Skin of body (tissue), 2 donors: Measurements from ENCODE around the gene MEGF11. TPM values are rescaled to one million over a fixed set of nuclear protein-coding genes. Genes with fewer than 3 reads are reported as not detected.

Source experiments
- DNase-seq: peaks from one replicate; lab custom pipeline; 2025; lab: John Stamatoyannopoulos, UW
- total RNA-seq: library from RNA; depleted of rRNA; stranded (reverse); fragments of >200 nt; gene quantifications from one replicate; pipeline ENCODE4 v1.2.3, GENCODE V29; 2014

The MEGF11 gene
- 0.30 TPM for total RNA-seq

DNA sequence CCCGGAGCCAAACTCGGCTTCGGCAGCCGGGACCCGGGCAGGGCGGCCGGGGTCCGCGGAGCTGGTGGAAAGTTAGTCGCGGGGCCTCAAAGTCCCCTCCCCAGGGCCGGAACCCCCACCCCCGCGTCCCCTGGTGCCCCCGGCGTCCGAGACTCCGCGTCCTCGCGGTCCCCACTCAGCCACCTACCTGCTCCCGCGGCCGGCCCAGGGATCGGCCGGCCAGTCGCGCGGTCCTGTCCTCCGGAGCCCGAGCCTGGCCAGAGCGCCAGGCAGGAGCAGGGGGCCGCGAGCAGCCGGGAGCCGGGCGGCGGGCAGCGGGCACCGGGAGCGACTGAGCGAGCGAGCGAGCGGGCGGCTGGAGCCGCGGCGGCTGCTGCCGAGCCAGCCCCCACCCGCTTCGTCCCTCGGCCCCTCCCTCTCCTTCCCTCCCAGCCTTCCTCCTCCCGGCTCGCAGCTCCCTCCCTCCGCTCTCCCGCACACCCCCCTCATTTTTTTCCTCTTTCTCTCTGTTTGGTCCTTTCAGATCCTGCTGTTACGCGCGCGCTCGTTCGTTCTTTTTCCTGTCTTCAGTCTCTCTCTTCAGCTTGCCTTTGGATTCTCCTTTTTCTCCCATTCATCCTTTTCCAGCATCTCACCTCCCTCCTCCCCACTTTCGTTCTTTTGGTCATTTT, at the start of gene MEGF11:
MEGF11 (minus strand) TSS at position 333 of the 671 bp plus-strand sequence. CDS start 125,347 bp downstream, outside the sequence.
- DNase-seq = no peak

DNA sequence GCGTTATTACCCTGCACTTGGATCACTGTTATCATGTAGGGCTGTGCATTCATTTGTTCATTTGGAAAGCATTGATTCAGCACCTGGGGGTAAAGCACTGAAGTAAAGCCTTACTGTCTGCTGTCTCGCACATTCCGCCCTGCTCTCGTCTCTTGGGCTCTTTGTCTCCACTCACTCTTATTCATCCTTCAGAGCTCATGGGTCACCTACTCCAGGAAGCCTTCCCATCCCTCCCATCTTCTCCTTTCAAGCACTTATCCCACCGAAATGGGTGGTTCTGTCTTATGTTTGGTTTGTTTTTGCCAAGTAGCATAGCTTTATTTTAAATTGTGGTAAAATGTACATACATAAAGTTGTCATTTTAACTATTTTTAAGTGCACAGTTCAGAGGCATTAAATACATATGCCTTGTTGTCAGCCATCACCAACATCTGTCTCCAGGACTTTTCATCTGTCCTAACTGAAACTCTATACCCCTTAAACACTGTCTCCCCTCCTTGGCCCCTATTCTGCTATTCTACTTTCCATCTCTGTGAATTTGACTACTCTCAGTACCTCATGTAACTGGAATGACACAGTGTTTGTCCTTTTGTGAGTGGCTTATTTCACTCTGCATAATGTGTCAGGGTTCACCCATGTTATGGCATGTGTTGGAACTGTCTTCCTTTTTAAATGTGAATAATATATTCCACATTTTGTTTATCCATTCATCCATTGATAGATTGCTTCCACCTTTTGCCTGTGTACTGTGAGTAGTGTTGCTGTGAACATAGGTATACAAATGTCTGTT, 49.1 kb upstream of the MEGF11 start:
- DNase-seq = peak; percentile 10

DNA sequence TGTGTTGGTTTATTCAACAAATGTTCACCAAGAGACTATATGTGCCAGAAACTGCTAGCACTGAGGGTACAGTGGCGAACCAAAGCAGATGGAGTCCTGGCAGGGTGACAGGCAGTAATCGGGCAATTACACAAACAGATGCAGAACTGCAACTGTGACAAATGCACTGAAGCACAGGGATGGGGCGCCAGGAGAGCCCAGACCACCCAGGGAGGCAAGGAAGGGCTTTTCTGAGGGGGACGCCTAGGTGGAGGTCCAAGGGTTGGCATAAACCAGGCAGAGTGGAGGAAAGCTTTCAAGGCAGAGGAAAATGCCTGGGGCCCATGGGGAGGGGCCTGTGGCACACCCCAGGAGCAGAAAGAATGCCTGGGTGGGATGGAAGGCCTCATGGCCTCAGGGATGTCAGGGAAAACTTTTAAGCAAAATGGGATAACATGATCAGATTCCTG, 45.3 kb upstream of the MEGF11 start:
- peak; percentile 66 for DNase-seq

DNA sequence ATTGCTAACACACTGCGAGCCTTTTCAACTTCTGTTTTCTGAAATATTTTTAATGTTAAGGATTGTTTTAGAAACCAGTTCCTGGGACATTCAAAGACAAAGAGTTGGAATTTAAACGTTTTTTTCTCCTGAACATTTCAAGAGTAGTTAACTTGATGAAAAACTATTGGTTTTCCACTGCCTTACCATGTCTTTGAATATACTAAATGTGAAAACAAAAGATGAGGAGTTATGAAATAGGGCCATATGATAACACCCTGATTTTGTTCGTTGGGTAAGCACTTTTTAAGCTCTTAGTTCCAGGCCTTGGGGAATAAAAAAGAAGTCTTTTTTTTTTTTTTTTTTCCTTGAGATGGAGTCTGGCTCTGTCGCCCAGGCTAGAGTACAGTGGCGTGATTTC, 42.6 kb upstream of the MEGF11 start:
- no peak for DNase-seq

DNA sequence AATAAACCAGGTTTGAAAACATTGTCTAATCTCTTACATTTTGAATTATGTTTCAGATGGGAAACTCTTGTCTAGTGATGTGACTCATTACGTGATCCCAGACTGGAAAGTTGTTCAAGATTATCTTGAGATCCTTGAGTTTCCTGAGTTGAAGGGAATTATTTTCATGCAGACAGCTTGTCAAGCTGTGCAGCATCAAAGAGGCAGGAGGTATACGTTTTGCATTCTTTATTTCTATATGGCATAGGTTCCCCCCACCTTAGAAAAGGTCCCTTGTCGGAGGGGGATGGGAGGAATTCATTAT, 41.3 kb upstream of the MEGF11 start:
- no peak for DNase-seq

DNA sequence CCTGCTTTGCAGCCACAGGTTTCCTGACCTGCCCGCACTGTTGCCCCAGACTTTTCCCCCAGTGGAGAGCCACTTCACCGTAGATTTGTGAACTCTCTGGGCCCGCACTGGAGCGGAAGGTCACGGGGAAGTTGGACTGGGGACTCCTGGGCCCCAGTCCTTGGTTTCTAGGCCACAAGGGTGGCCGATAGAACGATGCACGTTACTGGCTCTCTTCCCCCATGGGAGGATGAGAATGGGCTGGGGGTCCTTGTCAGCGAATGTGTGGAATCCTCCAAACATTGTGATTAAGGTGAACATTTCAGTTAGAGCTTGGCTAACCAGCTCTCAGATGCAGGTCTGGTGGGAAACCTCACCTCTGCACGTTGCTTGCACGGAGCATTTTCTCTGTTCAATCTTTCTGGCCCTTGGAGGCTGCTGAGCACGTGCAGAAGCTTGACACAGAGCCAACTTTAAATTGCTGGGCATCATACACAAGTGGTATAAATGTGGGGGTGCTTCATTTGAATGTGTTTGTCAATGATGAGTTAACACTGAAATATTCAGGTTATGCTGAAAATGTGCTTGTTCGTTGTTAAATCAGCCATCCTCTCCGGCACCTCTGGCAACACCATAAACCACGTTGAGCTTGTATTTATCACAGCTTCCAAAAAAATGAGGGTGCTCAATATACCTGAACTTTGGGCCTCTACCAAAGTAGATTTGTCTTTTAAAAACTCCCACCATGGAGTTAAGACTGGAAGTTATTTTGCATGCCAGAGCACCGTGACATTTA, 40.8 kb upstream of the MEGF11 start:
- peak; percentile 31 for DNase-seq

DNA sequence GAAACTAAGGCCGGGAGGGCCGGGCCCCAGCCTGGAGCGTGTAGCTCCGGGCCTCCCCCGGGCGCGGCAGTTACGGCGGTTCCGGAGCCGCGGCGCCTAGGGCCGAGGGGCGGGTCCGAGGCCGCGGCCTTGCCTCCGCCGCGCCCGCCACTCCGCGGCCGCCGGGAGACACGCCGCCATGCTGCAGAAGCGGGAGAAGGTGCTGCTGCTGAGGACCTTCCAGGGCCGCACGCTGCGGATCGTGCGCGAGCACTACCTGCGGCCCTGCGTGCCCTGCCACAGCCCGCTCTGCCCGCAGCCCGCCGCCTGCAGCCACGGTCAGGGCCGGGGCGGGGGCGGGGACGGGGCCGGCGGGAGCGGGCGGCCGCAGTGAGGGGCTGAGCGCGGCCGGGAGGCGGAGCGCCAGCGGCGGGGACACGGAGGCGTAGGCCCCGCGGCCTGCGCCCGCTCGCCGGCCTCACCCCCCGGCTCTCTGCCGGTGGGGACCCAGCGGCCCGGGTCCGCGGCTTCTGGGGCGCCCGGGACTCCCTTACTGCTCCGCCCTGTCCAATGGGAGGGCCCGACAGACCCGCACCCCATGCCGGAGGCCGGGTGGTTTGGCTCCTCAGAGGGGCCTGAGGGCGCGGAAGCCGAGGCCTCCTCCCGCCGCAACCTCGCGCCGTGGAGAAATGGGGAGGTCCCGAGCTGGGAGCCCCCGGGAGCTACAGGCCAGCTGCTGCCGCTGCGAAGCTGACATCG, 40.0 kb upstream of the MEGF11 start, which contains the start of gene DIS3L:
DIS3L (plus strand) TSS at position 150 of the 738 bp plus-strand sequence; CDS start at position 179, 29 bp downstream.
- peak; percentile 56 for DNase-seq

DNA sequence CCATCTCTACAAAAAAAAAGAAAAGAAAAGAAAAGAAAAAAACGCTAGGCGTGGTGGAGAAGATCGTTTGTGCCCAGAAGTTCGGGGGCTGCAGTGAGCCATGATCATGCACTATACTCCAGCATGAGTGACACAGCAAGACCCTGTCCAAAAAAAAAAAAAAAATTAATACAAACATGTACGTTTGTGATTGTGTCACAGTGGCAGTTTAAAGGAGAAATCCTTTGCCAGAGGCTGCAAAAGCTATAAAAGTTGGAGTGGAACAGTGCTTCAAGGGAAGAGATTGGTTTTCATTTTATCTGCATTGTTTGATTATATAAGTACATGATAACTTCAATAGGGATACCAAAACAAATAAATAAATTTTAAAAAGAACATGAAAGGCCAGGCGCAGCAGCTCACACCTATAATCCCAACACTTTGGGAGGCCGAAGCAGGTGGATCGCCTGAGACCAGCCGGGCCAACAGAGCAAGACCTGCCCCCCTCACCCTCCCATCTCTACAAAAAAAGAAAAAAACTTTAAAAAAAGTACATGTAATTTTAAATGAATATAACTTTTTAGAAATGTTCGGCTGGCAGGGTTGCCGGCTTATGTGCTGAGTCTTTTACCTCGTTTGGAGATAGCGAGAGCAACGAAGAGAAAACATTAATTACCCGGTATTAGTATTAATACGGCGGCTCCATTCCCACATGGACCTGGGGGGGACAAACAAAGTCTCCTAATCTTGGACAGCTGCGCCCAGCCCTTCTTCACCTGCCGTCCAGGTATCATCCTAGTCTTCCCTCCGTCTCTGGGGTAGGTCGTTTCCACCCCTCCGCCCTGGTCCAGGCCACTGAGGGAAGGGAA, 39.2 kb upstream of the MEGF11 start:
- peak; percentile 56 for DNase-seq

DNA sequence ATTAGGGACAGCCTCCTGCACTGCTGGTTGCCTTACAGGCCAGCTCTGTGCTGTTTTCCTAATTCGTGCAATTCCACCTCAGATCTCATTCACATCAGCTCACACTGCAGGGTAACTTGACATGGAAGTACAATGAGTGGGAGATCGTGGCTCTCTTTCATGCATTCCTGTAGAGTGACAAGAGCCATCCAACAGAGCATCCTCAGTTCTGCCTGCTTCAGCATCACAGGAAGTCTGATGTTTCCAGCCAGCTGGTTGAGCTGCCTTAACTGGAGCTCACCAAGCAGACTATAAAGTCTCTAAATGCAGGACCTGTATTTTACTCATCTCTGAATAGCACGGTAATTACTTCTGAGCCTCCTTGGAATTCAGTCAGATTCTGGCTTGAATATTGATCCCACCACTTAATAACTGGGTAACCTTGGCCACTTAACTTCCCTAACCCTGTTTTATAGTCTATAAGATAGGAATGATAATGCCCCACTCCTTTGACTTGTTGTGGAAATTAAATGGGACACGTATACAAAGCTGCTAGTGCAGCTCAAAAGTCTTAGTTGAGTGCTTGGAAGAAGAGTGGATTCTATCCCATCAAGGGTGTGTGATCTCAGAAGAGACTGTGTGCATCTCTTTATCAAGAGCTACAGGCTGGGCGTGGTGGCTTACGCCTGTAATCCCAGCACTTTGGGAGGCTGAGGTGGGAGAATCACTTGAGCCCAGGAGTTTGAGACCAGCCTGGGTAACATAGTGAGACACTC, 38.4 kb upstream of the MEGF11 start:
- DNase-seq = no peak

DNA sequence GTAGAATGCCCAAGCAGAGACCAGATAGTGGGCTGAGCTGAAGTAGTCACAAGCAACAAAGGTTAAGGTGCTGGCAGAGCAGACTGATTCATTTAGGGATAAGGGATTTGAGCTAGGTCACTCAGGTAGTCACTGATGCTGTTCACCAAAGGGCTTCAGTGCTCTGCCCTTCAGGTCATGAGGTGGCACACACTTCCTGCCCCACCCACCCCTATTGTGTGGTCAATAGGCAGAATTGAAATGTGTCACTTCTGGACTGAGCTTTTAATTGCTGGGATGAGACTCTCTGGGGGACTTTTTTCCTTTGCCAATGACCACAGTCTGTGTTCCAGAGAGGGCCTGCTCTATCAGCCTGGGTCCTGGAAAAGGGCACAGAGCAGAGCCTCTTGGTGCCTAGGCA, 37.0 kb upstream of the MEGF11 start:
- no peak for DNase-seq

DNA sequence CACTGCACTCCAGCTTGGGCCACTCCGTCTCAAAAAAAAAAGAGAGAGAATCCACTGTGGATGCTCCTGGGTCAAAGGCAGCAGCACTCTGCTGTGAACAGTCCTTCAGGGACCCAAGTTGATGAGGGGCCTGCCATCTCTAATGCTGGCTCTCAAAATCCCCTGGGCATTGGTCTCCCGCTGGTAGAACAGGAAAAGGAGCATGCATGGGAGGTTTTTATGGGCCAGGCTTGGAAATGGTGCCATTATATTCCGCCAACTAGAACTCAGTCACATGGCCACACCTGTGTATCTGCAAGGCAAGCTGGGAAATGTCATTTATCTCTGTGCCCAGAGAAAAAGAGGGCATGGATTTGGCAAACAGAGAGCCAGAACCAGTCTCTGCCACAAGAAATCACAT, 36.5 kb upstream of the MEGF11 start:
- DNase-seq = no peak

DNA sequence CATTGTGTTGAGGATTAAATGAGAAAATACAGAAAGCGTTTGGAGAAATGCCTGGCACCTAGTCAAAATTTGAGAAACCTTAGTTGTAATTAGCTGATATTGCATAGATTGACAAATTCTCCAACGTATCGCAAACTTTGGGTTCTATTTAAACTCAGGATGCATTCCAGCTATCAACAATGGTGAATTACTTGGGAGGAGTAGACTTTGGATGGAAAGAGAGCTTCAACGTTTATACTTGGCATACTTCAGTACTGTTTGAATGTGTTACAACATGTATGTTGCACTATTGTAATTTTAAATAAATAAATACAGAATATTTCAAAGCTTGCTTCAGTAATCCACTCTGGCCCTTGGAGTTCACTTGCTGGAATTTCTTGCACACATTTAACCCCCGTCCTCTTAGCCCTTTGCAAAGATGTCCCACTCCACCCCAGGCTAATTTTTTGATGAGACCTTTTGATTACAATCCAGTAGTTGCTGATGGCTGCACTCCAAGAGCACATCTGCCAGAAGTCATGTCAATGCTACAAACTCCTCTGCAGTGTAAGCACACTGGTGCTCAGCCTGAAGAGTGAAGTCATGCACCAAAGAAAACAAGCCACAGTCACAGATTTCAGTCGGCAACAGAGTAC, 35.1 kb upstream of the MEGF11 start:
- DNase-seq = peak; percentile 75

DNA sequence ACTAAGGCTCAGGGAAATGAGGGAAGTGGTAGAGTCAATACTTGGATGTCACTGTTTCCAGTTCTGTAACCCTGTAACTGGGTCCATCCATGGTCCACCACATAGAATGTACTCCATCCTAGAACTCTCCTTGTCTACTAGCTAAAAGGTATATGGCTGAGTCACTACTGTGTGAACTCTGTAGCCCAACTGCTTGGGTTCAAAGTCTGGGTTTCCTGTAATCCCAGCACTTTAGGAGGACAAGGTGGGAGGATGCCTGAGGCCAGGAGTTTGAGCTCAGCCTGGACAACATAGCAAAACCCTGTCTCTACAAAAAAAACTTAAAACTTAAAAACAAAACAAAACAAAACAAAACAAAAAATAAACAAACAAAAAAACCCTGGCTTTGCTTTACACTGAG, 34.5 kb upstream of the MEGF11 start:
- DNase-seq = no peak

DNA sequence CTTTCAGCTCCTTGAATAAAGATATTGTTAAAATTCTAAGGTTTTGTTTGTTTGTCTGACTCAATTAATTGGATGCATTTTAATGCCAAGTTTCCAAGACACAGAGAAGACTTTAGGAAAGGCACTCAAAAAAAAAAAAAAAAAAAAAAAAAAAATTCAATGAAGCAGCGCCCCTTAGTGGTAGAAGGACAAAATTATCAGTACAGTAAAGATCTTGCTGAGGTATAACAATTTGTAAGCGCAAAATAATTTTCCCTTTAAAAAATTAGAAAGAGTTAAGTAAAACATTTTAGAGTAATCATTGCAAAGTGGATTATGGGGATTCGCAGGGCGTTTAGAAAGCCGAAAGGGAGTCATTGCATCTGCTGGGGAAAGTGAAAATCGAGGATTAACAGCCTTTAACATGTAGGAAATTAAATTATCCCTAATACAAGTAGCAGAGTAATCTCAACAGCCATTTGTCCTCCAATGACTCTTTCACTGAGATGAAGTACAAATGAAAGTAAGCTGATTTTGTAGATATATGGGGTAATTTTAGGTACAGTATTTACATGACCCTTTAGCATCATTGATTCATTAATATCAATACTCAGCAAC, 34.0 kb upstream of the MEGF11 start:
- peak; percentile 12 for DNase-seq

DNA sequence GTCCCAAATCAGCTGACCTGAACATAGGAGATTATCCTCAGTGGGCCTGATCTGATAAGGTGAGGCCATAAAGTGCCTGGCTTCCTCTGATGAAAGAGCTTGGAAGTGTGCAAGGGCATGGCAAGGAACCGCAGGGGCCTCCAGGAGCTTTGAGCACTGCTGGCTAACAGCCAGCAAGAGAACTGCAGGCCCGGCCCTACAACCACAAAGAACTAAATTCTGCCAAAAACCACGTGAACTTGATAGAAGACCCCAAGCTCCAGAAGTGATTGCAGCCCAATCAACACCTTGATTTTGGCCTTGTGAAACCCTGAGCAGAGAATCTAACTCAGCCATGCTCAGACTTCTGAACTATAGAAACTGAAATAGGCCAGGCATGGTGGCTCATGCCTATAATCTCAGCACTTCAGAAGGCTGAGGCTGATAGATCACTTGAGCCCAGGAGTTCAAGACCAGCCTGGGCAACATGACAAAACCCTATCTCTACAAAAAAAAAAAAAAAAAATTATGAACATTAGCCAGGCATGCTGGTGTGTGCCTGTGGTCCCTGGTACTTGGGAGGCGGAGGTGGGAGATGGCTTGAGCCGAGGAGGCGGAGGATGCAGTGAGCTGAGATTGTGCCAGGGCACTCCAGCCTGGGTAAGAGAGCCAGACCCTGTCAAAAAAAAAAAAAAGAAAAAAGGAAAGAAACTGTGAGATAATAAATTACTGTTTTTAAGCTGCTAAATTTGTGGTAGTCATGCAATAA, 32.2 kb upstream of the MEGF11 start:
- DNase-seq = no peak

DNA sequence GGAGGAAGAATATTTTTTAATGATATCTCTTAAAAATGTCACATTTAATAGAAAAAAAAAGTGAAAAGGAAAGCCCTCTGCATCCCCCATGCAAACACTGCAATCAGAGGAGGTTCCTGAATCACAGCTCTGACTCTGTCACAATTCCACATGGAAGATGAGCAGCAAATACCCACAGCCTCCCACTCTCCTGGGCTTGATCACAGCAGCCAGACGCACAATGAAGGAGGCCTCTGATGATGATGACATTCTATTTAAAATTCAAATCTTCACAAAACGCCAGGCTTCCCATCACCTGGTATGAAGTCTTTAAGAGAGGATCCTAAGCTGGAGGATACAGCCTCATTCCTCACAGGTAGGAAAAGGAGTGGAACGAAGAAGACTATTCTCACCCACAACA, 30.7 kb upstream of the MEGF11 start:
- no peak for DNase-seq

DNA sequence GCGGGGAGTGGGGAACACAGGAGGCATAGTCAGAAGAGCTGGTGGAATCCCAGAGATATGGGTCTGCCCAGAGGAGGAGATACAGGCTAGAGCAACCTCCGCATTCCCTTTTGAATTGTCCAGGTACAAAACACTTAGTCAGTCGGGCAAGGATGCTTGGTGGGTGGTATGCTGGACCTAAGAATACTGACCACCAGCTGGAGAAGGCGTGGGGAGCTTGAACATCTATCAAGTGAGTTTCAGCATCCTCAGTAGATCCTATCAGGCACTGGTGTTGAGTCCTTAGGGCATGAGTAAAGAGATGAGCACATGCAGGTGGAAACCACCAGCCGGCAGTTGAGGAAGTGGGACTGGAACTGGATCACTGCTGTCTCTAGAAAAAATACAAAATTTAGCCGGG, 25.1 kb upstream of the MEGF11 start:
- no peak for DNase-seq

DNA sequence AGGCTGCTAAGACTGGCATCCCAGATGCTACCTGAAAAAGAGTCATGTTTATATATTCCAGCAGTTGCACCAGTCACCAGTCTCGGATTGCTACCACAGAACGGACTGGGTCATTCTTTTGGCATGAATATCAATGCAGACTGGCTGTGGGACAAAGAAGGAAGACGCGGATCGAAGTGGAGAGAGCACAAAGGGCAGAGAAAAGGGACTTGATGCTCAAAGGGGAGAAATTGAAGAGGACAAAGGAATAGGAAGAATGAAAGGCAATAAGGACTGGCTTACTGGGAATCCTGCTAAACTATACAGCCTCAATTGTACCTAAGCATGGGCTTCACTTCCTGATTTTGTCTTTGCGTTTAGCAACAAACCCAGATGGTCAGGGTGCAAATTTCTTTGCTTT, 24.5 kb upstream of the MEGF11 start:
- DNase-seq = no peak
